GM19372 (cell line): Measurements from ENCODE around the gene SBNO2.
"Not testable (repeated sequence)": the region's sequence is repeated elsewhere in the genome, so short reads cannot be mapped to it uniquely, and the experiment has no call there.

ENCODE experiments used
- ATAC-seq: cut with Tn5 transposase; IDR thresholded peaks from one replicate; pipeline ENCODE4 v1.9.1; 2021; ENCODE audit warnings: mild to moderate bottlenecking, low read depth, moderate library complexity; ENCODE audit not compliant: unreplicated experiment

The SBNO2 gene

DNA sequence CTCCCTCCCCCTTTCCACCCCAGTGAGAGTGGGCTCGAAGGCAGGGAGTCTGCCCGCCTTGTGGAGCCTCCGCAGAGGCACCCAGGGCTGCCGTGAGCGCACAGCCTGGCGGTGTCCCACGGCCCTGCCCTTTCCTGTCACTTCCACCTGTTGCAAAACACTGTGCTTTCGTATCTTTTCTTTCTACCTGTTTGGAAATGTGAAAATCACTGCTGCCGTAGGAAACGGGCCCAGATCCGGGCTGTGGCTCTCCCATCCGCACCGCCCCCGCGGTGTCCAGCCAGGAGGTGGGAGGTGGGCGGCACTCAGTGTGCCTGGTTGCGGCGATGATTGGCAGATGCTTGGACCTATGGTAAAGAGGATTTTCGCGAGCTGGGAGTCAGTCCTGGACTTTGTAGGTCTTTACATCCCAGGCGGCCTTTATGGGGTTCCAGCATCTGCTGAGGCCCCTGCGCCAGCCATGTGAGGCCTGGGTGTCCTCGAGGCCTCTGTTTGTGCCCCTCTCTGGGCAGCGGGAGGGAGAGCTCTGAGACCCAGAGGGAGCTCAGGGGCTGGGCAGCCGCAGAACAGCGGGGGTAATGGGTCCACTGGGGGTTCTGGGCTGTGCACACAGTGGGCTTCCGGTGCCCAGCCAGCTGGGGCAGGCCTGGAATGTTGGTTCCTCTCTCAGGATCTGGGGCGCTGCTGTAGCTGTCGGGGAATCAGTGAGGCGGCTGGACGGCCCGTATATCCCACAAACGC, 37.6 kb upstream of the SBNO2 start:
- ATAC-seq, result no peak

DNA sequence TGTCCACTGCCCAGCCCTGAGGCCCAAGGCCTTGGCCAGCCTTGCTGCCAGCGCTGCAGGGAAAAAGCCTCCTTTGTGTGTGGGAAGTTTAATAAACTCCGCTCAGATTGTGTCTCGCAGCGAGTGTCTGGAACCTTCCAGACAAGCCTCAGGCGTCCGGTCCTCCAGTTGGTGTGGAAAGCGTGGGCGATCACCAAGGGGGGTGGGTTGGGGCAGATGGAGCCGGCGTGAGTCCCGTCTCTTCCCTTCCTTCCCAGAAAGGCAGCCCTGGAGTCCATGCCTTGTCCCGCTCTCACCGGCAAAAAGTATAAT, 36.1 kb upstream of the SBNO2 start:
- ATAC-seq, result no peak

DNA sequence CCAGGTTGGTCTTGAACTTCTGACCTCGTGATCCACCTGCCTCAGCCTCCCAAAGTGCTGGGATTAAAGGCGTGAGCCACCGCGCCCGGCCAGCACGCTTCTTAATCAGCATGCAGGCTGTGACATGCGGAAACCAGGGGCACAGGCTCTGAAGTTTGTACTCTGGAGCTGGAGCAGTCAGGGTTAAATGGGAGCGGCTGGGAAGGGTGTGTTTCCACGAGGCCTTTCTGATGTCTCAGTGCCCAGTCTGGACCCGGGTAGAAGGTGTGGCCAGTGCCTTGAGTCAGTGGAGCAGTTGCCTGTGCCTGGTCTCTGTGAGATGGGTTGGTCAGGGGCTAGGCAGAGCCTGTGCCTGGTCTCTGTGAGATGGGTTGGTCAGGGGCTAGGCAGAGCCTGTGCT, 34.8 kb upstream of the SBNO2 start:
- not testable (repeated sequence) for ATAC-seq

DNA sequence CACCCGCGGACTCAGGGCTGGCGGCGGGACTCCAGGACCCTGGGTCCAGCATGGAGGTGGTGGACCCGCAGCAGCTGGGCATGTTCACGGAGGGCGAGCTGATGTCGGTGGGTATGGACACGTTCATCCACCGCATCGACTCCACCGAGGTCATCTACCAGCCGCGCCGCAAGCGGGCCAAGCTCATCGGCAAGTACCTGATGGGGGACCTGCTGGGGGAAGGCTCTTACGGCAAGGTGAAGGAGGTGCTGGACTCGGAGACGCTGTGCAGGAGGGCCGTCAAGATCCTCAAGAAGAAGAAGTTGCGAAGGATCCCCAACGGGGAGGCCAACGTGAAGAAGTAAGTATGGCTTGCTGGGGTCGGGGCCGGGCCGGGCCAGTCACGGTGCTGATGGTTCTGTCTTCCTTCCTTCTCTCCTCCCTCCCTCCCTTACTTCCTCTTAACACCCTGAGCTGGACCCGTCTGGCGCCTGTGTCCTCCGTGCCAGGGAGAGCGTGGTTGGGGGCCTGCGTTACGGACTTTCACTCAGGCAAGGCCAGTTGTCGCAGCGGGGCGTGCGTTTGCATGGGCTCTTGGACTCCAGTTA, 32.9 kb upstream of the SBNO2 start:
- no peak for ATAC-seq

DNA sequence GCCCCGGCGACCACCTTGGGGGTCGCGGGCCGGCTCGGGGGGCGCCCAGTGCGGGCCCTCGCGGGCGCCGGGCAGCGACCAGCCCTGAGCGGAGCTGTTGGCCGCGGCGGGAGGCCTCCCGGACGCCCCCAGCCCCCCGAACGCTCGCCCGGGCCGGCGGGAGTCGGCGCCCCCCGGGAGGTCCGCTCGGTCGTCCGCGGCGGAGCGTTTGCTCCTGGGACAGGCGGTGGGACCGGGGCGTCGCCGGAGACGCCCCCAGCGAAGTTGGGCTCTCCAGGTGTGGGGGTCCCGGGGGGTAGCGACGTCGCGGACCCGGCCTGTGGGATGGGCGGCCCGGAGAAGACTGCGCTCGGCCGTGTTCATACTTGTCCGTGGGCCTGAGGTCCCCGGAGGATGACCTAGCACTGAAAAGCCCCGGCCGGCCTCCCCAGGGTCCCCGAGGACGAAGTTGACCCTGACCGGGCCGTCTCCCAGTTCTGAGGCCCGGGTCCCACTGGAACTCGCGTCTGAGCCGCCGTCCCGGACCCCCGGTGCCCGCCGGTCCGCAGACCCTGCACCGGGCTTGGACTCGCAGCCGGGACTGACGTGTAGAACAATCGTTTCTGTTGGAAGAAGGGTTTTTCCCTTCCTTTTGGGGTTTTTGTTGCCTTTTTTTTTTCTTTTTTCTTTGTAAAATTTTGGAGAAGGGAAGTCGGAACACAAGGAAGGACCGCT, 32.2 kb upstream of the SBNO2 start:
- no peak for ATAC-seq

DNA sequence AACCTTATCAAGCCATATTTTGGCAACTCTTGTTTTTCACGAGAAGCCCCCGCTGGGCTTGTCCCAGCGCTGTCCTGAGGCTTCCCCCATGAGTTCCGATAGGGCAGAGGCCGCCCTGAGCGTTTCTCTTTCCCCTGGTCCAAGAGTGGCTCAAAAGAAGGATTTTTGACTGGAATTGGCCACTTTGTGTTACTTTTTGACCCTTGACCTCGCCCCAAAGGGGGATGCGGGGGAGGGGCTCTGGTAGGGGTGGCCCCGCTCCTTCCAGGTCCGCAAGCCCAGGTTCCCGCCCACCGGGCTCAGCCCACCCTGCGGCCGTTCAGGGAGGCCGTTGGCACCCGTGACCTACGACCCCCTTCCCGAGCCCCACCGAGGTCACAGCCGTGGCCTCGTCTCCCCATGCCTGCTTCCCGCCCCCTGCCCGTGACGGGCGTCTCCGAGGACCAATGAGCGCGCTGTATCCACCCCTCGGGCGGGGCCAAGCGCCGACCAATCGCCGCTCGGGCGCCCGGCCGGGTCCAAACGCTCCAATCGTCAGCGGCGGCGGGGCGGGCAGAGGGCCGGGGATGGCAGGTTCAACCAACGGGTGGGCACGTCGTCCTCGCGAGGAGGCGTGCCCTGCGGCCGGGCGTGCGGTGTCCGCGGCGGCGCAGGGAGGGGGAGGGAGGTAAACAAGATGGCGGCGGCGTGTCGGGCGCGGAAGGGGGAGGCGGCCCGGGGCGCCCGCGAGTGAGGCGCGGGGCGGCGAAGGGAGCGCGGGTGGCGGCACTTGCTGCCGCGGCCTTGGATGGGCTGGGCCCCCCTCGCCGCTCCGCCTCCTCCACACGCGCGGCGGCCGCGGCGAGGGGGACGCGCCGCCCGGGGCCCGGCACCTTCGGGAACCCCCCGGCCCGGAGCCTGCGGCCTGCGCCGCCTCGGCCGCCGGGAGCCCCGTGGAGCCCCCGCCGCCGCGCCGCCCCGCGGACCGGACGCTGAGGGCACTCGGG, 31.3 kb upstream of the SBNO2 start, which contains the start of gene STK11:
STK11 (plus strand) TSS at position 665 of the 986 bp plus-strand sequence. CDS start 1,136 bp downstream, outside the sequence.
- ATAC-seq, result peak; percentile 81

DNA sequence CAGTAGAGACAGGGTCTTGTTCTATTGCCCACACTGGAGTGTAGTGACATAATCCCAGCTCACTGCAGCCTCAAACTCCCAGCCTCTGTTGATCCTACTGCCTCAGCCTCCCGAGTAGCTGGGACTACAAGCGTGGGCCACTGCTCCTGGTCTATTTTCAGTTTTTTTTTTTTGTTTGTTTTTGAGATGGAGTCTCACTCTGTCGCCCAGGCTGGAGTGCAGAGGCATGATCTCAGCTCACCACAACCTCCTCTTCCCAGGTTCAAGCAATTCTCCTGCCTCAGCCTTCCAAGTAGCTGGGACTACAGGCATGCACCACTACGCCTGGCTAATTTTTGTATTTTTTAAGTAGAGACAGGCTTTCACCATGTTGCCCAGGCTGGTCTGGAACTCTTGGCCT, 26.5 kb upstream of the SBNO2 start:
- ATAC-seq, result not testable (repeated sequence)

DNA sequence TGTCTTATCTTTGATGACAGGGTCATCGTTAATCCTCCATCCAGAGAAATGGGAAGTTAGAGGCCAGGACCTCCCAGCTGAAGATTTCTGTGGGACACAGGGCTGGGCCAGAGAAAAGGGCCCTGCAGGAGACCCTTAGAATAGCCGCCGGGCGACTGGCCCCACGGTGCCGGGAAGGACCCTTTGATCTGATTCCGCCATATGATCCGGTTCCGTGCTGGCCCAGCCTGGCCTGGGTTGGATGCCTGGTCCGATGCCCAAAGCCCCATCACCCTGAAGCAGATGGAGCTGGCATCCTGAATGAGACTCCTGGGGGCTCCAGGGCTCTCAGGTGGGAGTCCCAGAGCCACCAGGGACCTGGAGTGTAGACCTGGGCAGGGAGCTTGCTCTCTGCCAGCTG, 25.5 kb upstream of the SBNO2 start:
- no peak for ATAC-seq

DNA sequence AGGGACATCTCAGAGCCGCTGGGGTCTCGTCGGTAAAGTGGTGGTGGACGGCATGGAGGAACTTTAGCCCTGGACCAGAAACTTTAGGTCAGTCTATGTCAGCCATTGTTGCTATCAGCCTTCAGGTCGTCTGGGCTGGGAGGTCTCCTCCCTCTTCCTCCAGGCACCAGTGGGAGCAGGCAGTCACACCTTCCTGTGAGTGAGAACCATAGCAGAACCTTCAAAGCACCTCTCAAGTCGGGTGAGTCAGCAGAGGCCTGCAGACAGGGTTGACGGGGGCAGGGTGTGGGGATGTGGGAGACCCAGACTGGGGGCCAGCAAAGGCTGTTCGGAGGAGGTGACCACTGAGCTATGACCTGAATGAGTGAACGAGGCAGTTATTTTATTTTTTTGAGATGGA, 15.4 kb upstream of the SBNO2 start:
- ATAC-seq, result no peak

DNA sequence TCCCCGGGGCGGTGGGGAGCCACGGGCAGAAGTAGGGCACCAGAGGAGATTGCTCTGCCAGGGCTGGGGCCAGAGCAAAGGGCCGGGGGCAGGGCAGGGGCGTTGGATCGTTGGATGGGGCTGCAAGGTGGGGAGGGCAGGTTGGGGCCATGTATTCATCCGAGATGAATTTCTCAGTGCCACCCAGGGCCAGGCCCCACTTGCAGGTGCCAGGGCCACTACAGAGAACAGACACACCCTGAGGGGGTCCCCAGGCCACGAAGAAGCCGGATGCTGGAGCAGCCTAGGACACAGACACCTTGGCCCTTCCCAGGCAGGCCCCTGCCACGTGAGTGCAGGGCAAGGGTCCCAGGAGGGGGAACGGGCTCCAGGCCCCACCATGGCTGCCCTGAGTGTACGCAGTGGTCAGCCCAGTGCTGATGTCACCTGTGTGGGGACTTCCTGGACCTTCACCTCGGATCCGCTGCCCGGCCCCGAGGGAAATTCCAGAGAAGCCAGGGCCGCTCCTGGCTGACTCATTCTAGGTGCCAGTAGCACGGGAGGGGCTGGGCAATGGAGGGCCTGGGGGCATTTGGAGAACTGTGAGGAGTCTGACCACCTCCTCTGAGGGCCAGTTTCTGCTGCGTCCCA, 9.6 kb upstream of the SBNO2 start:
- no peak for ATAC-seq

DNA sequence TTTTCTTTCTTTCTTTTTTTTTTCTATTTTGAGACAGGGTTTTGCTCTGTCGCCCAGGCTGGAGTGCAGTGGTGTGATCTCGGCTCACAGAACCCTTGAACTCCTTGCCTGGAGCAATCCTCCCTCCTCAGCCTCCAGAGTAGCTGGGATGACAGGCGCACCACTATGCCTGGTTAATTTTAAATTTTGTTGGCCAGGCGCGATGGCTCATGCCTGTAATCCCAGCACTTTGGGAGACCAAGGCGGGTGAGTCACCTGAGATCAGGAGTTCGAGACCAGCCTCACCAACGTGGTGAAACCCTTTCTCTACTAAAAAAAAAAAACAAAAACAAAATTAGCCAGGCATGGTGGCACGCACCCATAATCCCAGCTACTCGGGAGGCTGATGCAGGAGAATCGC, 8.7 kb upstream of the SBNO2 start:
- no peak for ATAC-seq

DNA sequence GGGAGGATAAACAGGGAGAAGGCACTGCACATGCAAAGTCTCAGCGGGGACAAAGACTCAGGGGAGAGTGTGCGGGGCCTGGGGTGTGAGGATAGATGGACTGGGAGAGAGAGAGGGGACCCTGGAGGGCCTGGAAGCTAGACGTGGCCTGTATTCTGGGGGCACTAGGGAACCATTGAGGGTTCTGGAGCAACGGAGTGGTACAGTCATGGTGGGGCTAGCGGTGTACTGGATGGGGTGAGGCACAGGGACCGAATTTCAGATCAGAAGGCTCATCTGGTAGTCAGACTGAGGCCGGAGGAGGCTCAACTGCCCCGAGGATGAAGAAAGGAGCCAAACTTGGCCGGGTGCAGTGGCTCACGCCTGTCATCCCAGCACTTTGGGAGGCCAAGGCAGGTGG, 8.0 kb upstream of the SBNO2 start:
- no peak for ATAC-seq

DNA sequence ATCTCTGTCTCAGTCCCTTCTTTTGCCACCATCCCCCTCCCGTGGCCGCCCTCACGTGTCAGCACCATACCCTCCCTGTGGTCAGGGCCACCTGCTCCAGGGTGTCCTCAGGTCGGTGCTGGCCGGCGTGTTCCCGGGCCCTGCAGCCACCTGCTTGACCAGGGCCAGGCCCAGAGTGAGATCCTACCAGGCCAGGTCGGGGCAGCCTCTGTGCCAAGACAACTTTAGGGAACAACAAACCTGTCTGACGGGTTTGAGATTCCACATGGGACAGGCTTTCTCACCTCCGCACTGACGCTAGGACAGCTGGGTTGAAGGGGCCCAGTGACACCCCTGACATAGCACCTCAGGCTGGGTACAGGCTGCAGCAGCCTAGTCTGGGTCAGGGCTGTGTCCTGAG, 7.5 kb upstream of the SBNO2 start:
- no peak for ATAC-seq

DNA sequence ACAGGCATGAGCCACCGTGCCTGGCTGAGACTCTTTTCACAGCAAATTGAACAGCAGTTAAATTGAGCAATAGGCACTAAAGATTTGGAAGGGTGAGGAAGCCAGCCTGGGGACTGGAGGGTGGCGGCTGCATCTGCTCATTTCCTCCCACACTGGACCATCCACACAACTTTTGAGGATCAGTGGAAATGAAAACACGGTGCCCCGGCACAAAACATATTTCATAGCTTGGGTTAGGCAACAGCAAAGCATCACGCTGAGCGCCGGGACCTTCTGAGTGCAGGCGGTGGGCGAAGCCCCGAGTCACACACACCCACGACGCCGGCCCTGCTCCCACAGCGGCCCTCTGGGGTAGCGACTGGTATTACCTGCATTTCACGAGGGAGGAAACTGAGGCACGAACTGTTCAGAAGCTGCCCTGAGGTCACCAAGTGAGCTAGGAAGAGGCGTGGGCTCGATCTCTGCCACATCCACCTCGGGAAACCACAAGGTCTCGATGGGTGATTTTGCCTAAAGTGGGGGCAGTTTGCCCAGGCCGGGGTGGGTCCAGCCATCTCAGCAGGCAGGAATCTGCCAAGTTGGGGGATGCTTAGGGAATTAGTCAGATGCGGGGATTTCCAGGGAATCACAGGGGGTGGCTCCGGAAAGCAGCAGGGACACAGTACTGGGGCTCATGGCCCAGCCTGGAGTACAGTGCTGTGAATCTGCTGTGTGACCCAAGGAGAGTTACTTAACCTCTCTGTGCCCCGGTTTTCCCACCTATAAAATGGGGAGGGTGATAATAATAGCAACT, 3.5 kb upstream of the SBNO2 start:
- no peak for ATAC-seq

DNA sequence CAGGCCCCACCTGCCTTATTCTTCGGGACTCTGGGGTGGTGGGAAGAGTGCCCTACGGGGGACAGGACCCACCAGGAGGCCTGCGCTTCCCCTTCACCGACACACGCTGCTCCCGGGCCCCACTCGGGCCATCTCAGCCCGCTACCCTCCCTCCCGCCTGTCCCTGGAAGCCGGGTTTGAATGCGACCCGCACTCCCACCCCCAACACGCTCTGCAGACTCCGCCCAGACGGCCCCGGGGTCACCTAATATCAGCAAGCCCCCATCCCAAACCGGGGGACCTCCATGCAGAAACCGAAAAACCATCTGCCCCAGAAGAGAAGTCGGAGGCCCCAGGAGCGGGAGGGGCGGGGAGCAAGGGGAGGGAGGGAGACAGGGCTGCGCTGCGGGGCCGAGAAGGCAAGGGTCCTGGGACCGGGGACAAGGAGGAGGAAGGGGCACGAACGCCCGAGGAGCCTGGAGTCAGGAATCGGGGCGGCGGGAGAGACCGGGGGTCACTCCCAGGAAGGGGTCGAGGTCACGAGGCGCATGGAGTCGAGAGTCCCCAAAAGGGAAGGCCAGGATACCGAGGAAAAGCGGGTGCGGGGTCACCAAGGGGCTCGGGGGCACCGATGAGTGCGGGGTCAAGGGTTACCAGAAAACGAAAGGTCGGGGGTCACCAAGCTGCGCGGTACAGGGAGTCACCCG, 766 bp downstream of the SBNO2 start:
- no peak for ATAC-seq

DNA sequence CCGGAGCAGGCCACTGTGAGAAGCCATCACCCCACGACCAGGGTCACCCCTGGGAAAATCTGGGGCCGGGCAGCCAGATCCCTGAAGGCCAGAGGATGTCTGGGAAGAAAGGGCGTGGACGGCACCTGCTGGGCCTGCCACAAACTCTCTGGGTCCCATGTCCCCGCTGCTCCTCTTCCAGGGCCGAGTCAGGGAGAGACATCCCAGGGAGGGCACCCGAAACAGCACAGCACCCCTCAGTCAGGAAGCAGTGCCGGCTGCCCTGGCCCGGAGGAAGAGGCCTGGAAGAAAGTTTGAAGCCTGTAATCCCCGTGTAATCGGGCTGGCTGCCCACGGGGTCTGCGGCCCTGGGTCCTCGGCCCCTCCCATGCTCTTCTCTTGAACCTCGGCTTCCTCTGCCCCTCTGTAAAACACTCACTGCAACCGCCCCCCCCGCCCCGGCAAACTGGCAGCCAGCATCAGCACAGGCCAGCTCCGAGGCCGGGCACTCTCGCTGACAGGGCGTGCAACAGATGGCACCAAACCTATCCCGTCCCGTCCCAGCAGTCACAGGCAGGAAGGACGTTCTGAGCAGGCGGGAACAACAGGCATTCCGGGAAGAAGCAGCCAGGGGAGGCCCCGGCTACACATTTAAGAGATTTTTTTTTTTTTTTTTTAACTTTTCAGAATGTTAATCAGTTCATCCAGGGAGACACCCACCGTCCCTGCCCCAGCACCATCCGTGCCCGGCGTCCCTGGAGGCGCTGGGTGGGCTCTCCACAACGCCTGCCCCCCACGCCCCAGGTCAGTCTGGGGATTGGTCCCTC, 1.5 kb downstream of the SBNO2 start:
- no peak for ATAC-seq

DNA sequence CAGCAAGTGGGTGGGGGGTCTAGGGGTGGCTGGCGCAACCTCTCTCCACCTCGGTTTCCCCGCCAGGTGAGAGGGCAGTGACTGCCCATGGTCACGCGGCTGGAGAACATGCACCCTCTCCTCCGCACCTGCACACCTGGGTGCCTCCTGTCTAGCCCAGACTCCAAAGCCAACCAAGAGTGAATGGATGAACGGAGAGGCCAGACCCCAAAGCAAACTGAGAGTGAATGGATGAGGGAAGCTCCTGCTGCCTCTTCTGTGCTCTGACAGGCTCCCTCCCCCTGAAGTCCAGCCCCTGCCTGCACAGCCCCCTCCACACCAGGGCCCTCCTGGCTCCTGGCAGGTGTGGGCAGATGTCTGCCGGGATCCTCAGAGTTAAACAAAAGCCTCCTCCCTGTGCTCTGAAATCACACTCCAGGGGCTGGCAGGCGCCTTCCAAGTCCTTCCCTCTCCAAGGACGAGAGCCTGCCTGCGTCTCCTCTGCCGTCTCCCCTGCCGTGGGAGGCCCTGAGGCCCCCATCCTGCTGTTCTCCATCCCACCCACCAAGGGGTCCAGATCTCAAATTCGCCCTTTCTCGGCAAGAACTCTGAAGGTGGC, 2.2 kb downstream of the SBNO2 start:
- ATAC-seq, result no peak
